T47D (cell line): Measurements from ENCODE around the gene CCL17.
"Not testable (repeated sequence)": the region's sequence is repeated elsewhere in the genome, so short reads cannot be mapped to it uniquely, and the experiment has no call there.

Experiments
- DNase-seq, 2 experiments: peaks; one replicate each; pipeline versions ENCODE4 v3.0.0 to v3.0.0-alpha.2; 2011 to 2012; ENCODE audit warnings: low read depth in 1 of 2, low spot score in 1 of 2
- JUND ChIP-seq: IDR thresholded peaks from 2 replicates; pipeline ENCODE4 v1.6.1; 2012; ENCODE audit warnings: low read depth
- in situ Hi-C: cut with HindIII; loops from 2 replicates; pipeline ENCODE4 v1.10.0; 2016; ENCODE audit warnings: low sequenced_read_pairs, low pct_unique_long_range_greater_than_20kb

CCL17 gene

DNA sequence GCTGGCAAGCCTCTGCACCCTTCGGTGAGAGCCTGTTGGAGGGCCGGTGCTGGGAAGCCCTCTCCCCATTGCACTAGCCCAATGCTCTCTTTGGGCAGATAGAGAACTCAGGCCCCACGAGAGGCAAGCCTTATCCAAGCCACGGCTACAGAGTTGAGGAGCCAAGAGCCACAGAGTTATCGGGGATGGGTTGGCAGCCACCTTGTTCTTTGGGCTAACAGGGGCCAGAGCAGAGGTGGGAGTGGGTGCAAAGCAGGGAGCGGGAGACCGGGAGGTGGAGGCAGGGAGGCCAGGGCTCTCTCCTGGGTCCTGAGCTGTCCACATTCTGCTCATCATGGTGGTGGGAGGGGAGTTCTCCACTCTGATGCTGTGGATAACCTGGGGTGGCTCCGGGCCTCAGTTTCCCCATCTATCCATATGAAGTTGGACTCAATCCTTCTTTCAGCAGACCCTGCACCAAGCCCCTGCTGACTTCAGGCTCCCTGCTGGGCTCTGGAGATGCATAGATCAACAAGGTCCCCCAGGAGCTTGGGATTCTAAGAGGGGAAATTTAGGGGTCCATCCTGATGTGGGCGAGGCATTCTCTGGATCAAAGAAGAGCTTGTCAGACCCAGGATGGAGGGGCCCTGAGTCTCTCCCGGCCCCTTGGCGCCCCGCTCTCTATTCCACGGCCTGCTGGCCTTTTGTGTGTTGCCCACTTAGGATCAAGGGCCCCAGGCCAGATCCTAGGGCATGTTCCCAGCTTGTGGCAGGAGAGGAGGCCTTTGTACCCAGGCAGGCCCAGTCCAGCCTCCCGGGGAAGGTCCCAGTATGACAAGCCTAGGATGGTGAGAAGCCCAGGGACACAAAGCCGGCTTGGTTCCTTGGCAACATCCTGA, 32.8 kb upstream of the CCL17 start:
- no peak for DNase-seq
- TF ChIP-seq JUND: no peak
- in situ Hi-C loops: no loop called here

DNA sequence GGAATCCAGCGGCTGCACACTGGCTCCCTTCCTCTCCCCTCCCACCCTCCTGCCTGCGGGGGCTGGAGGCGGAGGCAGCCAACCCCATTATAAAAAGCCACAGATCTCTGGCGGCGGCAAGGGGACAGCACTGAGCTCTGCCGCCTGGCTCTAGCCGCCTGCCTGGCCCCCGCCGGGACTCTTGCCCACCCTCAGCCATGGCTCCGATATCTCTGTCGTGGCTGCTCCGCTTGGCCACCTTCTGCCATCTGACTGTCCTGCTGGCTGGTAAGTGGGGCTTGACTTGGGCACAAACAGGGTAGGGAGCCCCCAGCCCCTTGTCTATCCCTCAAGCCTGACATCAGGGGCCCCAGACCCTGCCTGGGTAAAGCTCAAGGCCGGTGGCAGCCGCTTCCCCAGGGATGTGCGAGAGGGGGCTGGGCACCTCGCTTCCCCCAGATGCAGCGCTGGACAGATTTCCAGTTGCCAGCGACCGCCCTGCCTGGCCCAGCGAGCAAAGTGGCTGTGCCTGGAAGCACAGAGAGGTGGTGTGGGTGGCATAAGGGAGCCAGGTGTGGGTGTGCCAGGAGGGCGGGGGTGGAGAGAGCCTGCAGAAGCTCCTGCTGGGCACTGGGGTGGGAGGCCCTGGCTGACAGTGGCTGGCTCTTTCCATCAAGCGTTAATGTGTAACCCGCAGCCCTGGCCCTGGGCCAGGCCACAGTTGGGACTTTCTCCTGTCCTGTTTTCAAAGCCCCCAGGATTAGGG, 32.0 kb upstream of the CCL17 start, which contains the start of gene CX3CL1:
CX3CL1 (plus strand) TSS at position 119 of the 745 bp plus-strand sequence; CDS start at position 198, 79 bp downstream.
- no peak for DNase-seq
- in situ Hi-C loops: no loop called here
- TF ChIP-seq JUND: no peak

DNA sequence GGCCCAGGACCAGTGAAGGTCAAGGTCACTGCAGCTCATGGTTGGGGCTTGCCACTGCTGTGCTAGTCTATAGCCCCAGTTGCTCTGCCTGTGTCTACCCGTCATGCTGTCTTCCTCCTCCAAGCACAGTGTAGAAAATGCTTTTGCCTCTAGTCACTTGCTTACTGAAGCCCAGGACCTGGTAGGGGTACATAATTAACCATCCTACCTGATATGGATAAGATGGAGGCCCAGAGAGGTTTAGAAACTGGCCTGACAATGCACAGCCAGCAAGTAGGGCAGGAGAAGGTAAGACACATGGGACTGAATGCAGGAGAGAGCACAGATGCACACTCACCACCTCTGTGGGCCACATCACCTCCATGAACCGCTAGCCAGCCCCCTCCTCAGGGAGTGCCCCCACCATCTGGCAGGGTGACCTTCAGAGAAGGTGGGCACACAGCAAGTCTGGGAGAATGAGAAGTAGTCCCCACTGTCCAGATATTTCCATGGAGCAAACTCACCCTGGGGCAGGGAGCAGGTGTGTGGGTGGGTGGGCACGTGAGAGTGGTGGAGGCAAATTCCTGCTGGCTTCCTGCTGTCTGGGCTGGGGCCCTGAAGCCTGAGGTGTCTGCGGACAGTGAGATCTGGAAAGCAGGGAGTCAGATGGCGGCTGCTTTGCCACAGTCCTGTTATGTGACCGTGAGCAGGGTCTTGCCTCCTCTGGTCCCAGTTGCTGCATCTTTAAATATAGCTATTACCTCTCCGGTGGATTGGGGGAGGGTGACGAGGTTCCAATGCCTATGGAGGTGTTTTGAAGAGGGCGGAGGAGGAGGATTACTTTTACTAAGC, 31.2 kb upstream of the CCL17 start:
- no peak for TF ChIP-seq JUND
- in situ Hi-C loops: no loop called here
- DNase-seq: no peak

DNA sequence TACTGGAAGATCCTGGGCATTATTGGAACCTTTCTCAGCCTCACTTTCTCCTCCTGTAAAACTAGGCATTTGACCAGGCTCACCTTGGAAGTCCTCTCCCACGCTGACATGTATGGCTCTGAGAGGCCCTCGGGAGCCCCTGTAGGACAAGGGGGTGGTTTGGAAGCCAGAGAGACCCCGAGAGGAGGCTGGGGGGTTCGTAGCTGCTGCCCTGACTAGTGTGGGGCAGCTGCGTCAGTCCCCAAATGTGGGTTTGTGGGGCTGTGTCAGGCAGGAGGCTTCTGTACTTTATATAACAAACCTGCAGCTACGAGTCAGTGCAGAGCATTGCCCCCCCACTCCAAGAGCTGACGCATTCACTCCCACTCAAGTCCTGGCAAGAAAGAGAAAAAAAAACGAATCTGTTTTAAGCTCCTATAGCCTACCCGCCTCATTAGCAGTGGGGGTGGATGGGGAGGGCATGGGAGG, 30.5 kb upstream of the CCL17 start:
- DNase-seq: no peak
- in situ Hi-C loops: no loop called here

DNA sequence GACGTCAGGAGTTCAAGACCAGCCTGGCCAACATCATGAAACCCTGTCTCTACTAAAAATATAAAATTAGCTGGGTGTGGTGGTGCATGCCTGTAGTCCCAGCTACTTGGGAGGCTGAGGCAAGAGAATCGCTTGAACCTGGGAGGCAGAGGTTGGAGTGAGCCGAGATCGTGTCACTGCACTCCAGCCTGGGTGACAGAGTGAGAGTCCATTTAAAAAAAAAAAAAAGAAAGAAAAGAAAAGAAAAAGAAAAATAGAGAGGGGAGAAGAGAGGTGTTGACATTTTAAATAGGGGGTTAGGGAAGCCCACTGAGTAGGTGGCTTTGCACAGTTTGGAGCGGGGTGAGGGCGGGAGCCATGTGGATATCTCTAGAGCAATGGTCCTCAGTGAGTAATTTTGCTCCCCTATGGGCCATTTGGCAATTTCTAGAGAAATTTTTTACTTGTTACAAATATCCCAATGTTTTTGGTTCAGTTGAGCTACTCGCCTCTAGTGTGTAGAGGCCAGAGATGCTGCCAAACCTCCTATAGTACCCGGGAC, 29.6 kb upstream of the CCL17 start:
- DNase-seq, in situ Hi-C loops: not testable (repeated sequence)

More for the DNA sequence above, 30.5 kb upstream of the CCL17 start:
- TF ChIP-seq JUND: no peak

DNA sequence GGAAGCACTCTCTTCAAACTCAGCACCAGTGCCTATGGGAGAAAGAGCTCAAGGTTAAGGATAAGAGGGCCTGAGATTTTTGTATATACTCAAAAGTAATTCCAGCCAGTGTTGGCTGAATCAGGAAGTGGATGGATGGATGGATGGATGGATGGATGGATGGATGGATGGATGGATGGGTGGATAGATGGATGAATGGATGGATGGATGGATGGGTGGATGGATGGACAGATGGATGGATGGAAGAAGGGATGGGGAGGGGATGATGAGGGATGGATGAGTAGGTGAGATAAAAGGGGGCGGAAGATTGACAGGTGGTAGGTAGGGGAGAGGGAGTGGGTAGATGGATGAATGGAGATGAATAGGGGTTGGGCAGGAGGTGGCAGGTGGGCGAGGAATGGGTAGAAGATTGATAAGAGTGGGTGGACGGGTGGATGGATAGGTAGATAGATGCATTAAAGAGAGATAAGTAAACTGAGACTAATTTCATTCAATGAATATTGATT, 28.2 kb upstream of the CCL17 start:
- in situ Hi-C loops: no loop called here
- no peak for TF ChIP-seq JUND
- DNase-seq: no peak

DNA sequence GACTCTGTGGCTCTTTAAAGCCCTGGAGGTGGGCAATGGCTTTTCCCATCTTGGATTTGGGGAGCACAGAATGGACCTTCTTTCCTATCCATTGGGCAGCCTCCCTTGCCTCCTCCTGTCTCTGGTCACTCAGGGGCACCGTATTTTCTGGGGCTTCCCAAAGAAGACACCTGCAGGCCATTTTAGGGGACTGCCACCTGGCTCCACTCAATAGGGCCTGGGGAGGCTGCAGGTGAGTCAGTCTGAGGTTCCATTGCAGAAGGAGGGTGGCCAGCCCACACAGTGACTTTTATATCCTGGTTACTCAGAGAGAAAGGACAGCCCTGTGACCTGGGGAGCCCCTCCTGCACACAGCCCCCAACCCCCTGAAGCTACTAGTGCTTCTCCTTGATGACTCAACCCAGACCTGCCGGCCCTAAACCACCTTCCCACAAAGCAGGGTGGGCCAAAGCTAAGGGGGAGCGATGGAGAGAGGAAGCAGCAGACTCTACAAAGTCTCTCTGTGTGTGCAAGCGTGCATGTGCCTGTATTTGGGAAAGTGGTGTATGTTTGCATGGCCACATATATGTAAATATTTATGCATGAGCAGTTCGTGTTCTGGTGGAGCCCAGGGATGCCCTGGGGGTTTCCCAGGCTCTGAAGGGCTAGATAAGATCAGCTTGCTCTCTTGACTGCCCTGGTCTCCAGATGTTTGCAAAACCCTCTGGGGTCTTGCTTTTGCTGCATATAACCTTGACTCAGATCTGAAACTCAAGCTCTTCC, 27.3 kb upstream of the CCL17 start:
- peak in 1 of 2 experiments; percentile 74 for DNase-seq
- in situ Hi-C loops: no loop called here
- no peak for TF ChIP-seq JUND

DNA sequence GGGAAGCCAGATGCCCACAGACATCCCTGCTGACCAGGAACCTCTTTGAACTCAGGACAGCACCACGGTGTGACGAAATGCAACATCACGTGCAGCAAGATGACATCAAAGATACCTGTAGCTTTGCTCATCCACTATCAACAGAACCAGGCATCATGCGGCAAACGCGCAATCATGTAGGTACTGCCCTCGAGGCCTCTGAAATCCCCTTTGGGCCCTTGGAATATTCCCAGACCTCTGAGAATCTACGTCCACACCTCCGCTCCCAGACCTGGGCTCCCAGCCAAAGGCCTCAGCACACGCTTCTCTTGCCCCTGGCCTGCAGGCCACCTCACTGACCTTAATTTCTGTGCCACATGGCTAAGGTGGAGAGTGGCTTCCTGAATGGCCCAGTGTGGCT, 25.0 kb upstream of the CCL17 start:
- no peak for TF ChIP-seq JUND
- DNase-seq: no peak
- in situ Hi-C loops: no loop called here

DNA sequence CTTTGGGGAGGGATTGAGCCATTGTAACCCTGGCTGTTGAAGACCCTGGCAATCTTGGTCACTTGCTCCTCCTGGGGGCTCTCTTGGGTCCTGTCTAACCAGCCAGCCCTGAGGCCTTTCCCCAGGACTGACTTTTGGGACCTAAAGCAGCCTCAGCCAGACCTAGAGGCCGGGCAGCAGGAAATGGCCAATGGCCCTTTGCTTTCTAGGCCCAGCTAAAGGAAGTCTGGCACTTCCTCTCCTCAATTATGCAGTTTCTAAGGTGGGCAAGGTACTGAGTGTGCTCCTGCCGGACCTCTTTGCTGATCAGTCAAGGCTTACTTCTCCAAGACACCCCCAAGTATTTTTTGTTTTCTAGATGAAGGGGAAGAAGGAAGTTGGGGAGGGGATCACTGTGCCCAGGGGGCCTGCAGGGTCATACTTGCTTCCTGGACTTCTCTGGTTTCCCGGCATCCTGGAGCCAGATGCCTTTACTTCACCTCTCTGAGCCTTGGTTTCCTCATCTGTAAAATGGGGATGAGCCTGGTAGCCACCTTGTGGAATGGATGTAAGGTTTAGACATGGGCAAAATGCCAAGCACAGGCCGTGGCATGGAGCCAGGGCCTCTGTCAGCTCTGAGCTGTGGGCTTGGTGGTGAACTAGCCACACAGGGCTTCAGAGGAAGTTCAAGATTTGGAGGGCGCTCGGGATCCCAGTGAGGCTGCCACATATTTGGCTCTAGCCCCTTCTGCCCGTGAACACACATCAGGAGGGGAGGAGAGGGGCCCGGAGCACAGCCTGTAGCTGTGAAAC, 23.7 kb upstream of the CCL17 start:
- TF ChIP-seq JUND: no peak
- no peak for DNase-seq
- in situ Hi-C loops: no loop called here

DNA sequence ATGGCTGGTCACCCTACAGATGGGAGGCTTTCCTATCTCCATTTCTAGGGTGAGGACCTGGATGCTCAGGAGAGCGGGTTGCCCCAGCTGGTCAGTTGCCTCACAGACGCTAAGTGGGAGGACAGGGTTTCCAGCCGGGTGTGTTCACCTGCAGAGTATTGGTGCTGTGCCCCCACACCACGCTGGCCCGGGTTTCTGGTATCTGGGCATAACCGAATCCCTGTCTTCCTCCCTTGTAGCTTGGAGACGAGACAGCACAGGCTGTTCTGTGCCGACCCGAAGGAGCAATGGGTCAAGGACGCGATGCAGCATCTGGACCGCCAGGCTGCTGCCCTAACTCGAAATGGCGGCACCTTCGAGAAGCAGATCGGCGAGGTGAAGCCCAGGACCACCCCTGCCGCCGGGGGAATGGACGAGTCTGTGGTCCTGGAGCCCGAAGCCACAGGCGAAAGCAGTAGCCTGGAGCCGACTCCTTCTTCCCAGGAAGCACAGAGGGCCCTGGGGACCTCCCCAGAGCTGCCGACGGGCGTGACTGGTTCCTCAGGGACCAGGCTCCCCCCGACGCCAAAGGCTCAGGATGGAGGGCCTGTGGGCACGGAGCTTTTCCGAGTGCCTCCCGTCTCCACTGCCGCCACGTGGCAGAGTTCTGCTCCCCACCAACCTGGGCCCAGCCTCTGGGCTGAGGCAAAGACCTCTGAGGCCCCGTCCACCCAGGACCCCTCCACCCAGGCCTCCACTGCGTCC, 22.6 kb upstream of the CCL17 start:
- in situ Hi-C loops: no loop called here
- no peak for DNase-seq
- TF ChIP-seq JUND: no peak
